K562 (cell line): ENCODE results near the gene EML5. TPM values are rescaled to one million over a fixed set of nuclear protein-coding genes. Genes with fewer than 3 reads are reported as not detected.

Experiments
- BCL6 ChIP-seq: fragments of 250-450 bp; sonication (Bioruptor Pico); IDR thresholded peaks from 2 replicates; pipeline ENCODE4 v1.4.0; 2020
- ELF4 ChIP-seq: fragments of 450-650 bp; formaldehyde crosslinking; IDR thresholded peaks from 2 replicates; pipeline ENCODE4 v1.4.0; 2022; ENCODE audit warnings: missing genetic modification characterization
- FIP1L1 ChIP-seq: fragments of 200-400 bp; formaldehyde crosslinking; IDR thresholded peaks from 2 replicates; pipeline ENCODE4 v1.6.1; 2018; ENCODE audit warnings: mild to moderate bottlenecking, low read depth, low read length; ENCODE audit not compliant: poor library complexity, severe bottlenecking
- MYC ChIP-seq, 2 experiments: fragments of 250-450 bp in 1 of 2; sonication (Bioruptor Pico) in 1 of 2; IDR thresholded peaks; 2 replicates each; pipeline versions ENCODE4 v1.5.1 to v1.6.1; 2012 to 2021; ENCODE audit warnings: low read depth in 2 of 2, borderline replicate concordance in 1 of 2, improper control_type of control experiment in 1 of 2, low read length in 1 of 2, mild to moderate bottlenecking in 1 of 2, moderate library complexity in 1 of 2
- NFIX ChIP-seq: fragments of 250-450 bp; sonication (Bioruptor Pico); IDR thresholded peaks from 2 replicates; pipeline ENCODE4 v1.4.0; 2020; ENCODE audit warnings: low read depth, mild to moderate bottlenecking, moderate library complexity
- NFYB ChIP-seq: IDR thresholded peaks from 2 replicates; pipeline ENCODE4 v1.6.1; 2011; ENCODE audit warnings: mild to moderate bottlenecking, moderate library complexity; ENCODE audit not compliant: insufficient read length; ENCODE audit errors: extremely low read depth
- PTRF ChIP-seq: fragments of 450-650 bp; IDR thresholded peaks from 2 replicates; pipeline ENCODE4 v1.6.1; 2016; ENCODE audit warnings: mild to moderate bottlenecking, missing genetic modification characterization, missing compliant biosample characterization
- STAG1 ChIP-seq: sonication (generic); formaldehyde crosslinking; IDR thresholded peaks from 2 replicates; pipeline ENCODE4 v1.5.0; 2020; ENCODE audit warnings: missing genetic modification reagents, borderline replicate concordance
- STAT5B ChIP-seq: fragments of 250-450 bp; sonication (Bioruptor Pico); IDR thresholded peaks from 2 replicates; pipeline ENCODE4 v1.8.0; 2021; ENCODE audit warnings: mild to moderate bottlenecking, inconsistent platforms
- TAF1 ChIP-seq: IDR thresholded peaks from 2 replicates; pipeline ENCODE4 v1.6.1; 2011; ENCODE audit warnings: mild to moderate bottlenecking, low read length, moderate library complexity; ENCODE audit not compliant: insufficient read depth, control insufficient read depth, severe bottlenecking; ENCODE audit errors: extremely low read depth
- TRIM24 ChIP-seq, 2 experiments: fragments of 450-650 bp; IDR thresholded peaks; 2 replicates each; pipeline ENCODE4 v1.6.1; 2016
- YY1 ChIP-seq, 3 experiments: IDR thresholded peaks; 2 replicates each; pipeline ENCODE4 v1.6.1; 2011; ENCODE audit warnings: low read length in 2 of 3, mild to moderate bottlenecking in 2 of 3, moderate library complexity in 2 of 3, borderline replicate concordance in 1 of 3, control low read depth in 1 of 3, low read depth in 1 of 3; ENCODE audit not compliant: insufficient read depth in 3 of 3, insufficient replicate concordance in 2 of 3, control insufficient read depth in 1 of 3, insufficient read length in 1 of 3; ENCODE audit errors: extremely low read depth in 1 of 3
- ZNF76 ChIP-seq: fragments of 250-450 bp; sonication (Bioruptor Pico); IDR thresholded peaks from 2 replicates; pipeline ENCODE4 v1.4.0; 2020; ENCODE audit warnings: mild to moderate bottlenecking, moderate library complexity, borderline replicate concordance
- ZSCAN32 ChIP-seq: fragments of 450-650 bp; formaldehyde crosslinking; IDR thresholded peaks from 2 replicates; pipeline ENCODE4 v1.4.0; 2020; ENCODE audit warnings: mild to moderate bottlenecking, moderate library complexity
- polyA plus RNA-seq, 8 experiments: library from polyadenylated mRNA; depleted of rRNA in 4 of 8; stranded (reverse) in 5 of 8; unstranded in 3 of 8; fragments of >200 nt; fragmentation: Nextera tagmentation in 2 of 8; fragmentation: Illumina TruSeq in 1 of 8; extraction: Ambion mirVana in 2 of 8; extraction: Trizol in 1 of 8; gene quantifications; 2 replicates each; pipeline versions ENCODE4 v1.2.1 to v1.2.3, GENCODE V29; 2011 to 2014; ENCODE audit warnings: inconsistent platforms in 1 of 8, missing spikeins in 1 of 8
- total RNA-seq, 7 experiments: library from RNA; depleted of rRNA in 6 of 7; stranded (reverse); fragments of >200 nt in 6 of 7; fragmentation: Illumina TruSeq in 2 of 7; extraction: Trizol in 2 of 7; gene quantifications; 2 replicates each; pipeline versions ENCODE4 v1.2.1 to v1.2.3, GENCODE V29; 2011 to 2021; ENCODE audit warnings: low replicate concordance in 1 of 7
- TF ChIP-seq, protein P1 (sequence below): fragments of 200-400 bp; formaldehyde crosslinking; IDR thresholded peaks from 2 replicates; pipeline ENCODE4 v1.6.1; 2017; ENCODE audit warnings: mild to moderate bottlenecking, low read depth, low read length, moderate library complexity
- TF ChIP-seq, protein P2 (sequence below): fragments of 250-450 bp; sonication (Bioruptor Pico); IDR thresholded peaks from 2 replicates; pipeline ENCODE4 v1.8.0; 2021; ENCODE audit warnings: moderate library complexity, mild to moderate bottlenecking, inconsistent platforms
- TF ChIP-seq, protein P3 (sequence below): fragments of 450-650 bp; conservative IDR thresholded peaks from 2 replicates; pipeline ENCODE4 v1.6.1; 2016; ENCODE audit warnings: missing genetic modification characterization, low read depth, mild to moderate bottlenecking, control low read depth, missing compliant biosample characterization

Gene EML5
- total and polyA plus RNA-seq, 9 of the 15 experiments (the other 6 are each of a cell fraction or from before 2014, with no cell fraction given) = 0.06 to 0.34 (median 0.22) TPM

DNA sequence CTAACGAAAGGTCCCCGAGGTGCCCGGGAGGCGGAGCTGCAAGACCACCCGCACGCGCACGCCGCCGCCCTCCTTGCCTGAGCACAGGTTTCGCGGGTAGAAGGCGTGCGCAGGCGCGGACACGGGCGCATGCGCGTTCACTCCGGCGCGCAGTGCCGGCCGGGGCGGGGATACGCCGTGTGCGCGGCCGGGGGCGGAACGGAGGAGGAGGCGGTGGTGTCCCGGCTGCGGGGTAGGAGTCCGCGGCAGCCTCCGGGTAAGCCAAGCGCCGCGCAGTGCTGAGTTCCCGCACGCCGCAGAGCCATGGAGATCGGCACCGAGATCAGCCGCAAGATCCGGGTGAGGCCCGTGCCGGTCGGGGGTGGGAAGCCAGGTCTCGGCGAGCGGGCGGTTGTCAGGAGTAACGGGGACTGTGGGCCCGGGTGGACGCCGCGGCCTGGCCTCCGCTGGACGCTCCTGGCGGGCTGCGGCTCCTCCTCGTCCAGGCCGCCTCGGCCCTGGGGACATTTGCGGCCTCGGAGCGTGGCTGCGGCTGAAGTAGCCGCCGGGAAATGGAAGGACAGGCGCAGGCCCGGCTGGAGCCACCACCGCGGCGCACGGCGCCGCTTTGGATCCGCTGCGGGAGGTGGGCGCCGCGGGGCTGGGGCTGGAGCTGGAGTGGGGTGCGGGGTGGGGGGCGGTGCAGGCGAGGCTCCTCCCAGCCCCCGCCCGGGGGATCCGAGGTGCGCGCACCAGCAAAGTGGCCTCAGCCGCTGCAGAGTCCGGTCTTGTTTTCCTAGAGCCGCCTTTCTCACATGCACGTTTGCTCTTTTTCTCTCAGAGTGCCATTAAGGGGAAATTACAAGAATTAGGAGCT, 229.7 kb downstream of the EML5 start, which contains the start of gene ZC3H14 (continued):
- peak in 2 of 3 experiments; percentile 10 to 18 for TF ChIP-seq YY1 (IDR thresholded peaks at IDR 0.05; ENCODE audit: borderline replicate concordance in 1 of 3, control insufficient read depth in 1 of 3, extremely low read depth in 1 of 3, insufficient read depth in 3 of 3, insufficient read length in 1 of 3, insufficient replicate concordance in 2 of 3, low read depth in 1 of 3, low read length in 2 of 3)
- peak; percentile 46 for TF ChIP-seq TAF1
- no peak for TF ChIP-seq ZSCAN32 (CRISPR knock-in tag)
- no peak for TF ChIP-seq NFIX (CRISPR knock-in tag)
- no peak for TF ChIP-seq PTRF (tag)
- TF ChIP-seq NFYB = no peak
- TF ChIP-seq STAT5B = no peak
- TF ChIP-seq ELF4 = no peak
- TF ChIP-seq ZNF76 = no peak
- TF ChIP-seq, protein P1, sequence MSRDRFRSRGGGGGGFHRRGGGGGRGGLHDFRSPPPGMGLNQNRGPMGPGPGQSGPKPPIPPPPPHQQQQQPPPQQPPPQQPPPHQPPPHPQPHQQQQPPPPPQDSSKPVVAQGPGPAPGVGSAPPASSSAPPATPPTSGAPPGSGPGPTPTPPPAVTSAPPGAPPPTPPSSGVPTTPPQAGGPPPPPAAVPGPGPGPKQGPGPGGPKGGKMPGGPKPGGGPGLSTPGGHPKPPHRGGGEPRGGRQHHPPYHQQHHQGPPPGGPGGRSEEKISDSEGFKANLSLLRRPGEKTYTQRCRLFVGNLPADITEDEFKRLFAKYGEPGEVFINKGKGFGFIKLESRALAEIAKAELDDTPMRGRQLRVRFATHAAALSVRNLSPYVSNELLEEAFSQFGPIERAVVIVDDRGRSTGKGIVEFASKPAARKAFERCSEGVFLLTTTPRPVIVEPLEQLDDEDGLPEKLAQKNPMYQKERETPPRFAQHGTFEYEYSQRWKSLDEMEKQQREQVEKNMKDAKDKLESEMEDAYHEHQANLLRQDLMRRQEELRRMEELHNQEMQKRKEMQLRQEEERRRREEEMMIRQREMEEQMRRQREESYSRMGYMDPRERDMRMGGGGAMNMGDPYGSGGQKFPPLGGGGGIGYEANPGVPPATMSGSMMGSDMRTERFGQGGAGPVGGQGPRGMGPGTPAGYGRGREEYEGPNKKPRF = no peak
- peak; percentile 77 for TF ChIP-seq MYC (IDR thresholded peaks at IDR 0.05; ENCODE audit: low read depth, low read length)
- TF ChIP-seq MYC (CRISPR knock-in tag; IDR thresholded peaks at IDR 0.05; ENCODE audit: borderline replicate concordance, low read depth) = no peak
- TF ChIP-seq TRIM24 (IDR thresholded peaks at IDR 0.05) = no peak
- no peak for TF ChIP-seq STAG1 (CRISPR knock-in tag)
- TF ChIP-seq, protein P2, sequence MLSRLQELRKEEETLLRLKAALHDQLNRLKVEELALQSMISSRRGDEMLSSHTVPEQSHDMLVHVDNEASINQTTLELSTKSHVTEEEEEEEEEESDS (CRISPR knock-in tag) = no peak
- TF ChIP-seq FIP1L1 = peak; percentile 37
- TF ChIP-seq, protein P3, sequence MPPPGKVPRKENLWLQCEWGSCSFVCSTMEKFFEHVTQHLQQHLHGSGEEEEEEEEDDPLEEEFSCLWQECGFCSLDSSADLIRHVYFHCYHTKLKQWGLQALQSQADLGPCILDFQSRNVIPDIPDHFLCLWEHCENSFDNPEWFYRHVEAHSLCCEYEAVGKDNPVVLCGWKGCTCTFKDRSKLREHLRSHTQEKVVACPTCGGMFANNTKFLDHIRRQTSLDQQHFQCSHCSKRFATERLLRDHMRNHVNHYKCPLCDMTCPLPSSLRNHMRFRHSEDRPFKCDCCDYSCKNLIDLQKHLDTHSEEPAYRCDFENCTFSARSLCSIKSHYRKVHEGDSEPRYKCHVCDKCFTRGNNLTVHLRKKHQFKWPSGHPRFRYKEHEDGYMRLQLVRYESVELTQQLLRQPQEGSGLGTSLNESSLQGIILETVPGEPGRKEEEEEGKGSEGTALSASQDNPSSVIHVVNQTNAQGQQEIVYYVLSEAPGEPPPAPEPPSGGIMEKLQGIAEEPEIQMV (tag) = no peak
- no peak for TF ChIP-seq BCL6 (CRISPR knock-in tag)
